Measurements from ENCODE around the gene UNC13D. TPM values are rescaled to one million over a fixed set of nuclear protein-coding genes. Genes with fewer than 3 reads are reported as not detected.
A peak's percentile ranks its signal among the peaks of the same experiment; 100 is the strongest.

The UNC13D gene
- total RNA-seq, 1 experiment from 2014 or later: 12.7 TPM

- no peaks in the 10 kb centered on the region for H3K9me3 ChIP-seq (ENCODE audit: control insufficient read depth, insufficient read depth, low read depth, low read length)
- H3K27ac ChIP-seq (ENCODE audit: low read length): no peak overlapping the region
- no peaks in the 10 kb centered on the region for H3K27me3 ChIP-seq (ENCODE audit: control insufficient read depth, insufficient read depth, low read length)
- no TSS peak for BruUV-seq (replicated peaks)
- no peak for ATAC-seq
- no peak overlapping the region for H3K4me3 ChIP-seq (ENCODE audit: low read depth in 2 of 2, low read length in 2 of 2)
- intact Hi-C loops (cut with micrococcal nuclease; ENCODE audit: unreplicated experiment) (no loop called here), in situ Hi-C loops (cut with HindIII; ENCODE audit: low pct_unique_long_range_greater_than_20kb, low sequenced_read_pairs) (no loop called here)
- no peak for DNase-seq (ENCODE audit: low read depth, low spot score)
- H3K4me1 ChIP-seq (ENCODE audit: control insufficient read depth, insufficient read depth, low read length): no peaks in the 10 kb centered on the region; the same call in 1 of the 2 replicates
- CTCF ChIA-PET: no interaction called here
- no peak for TF ChIP-seq SIN3A (IDR thresholded peaks at IDR 0.05; ENCODE audit: borderline replicate concordance, insufficient read depth, low read depth, low read length)
- no peak for TF ChIP-seq TCF7L2 (IDR thresholded peaks at IDR 0.05; ENCODE audit: low read depth, low read length)
- H3K36me3 ChIP-seq (ENCODE audit: control insufficient read depth, insufficient read depth, low read length): no peaks in the 10 kb centered on the region
- POLR2A ChIA-PET: no interaction called here
Measured at GRCh38 chr17:75832164-75832651, 12.0 kb downstream of the UNC13D start.

GRCh38 chr17:75831032-75831571 is 13.1 kb downstream of the UNC13D start:
- no peak overlapping the region for H3K27ac ChIP-seq (ENCODE audit: low read length)
- intact Hi-C loops (cut with micrococcal nuclease; ENCODE audit: unreplicated experiment): no loop called here
- no peaks in the 10 kb centered on the region for H3K27me3 ChIP-seq (ENCODE audit: control insufficient read depth, insufficient read depth, low read length)
- no peaks in the 10 kb centered on the region for H3K36me3 ChIP-seq (ENCODE audit: control insufficient read depth, insufficient read depth, low read length)
- no peaks in the 10 kb centered on the region; the same call in 1 of the 2 replicates for H3K4me1 ChIP-seq (ENCODE audit: control insufficient read depth, insufficient read depth, low read length)
- BruUV-seq (replicated peaks): no TSS peak
- TF ChIP-seq SIN3A (IDR thresholded peaks at IDR 0.05; ENCODE audit: borderline replicate concordance, insufficient read depth, low read depth, low read length): no peak
- POLR2A ChIA-PET: no interaction called here
- in situ Hi-C loops (cut with HindIII; ENCODE audit: low pct_unique_long_range_greater_than_20kb, low sequenced_read_pairs): no loop called here
- CTCF ChIA-PET: interaction anchor here (1.2 kb wide), 1 partner anchor 10 kb away, joined by 4 read pairs; no protein-coding TSS in a partner anchor
- no peak overlapping the region for H3K4me3 ChIP-seq (ENCODE audit: low read depth in 2 of 2, low read length in 2 of 2)
- ATAC-seq: no peak
- no peak for DNase-seq (ENCODE audit: low read depth, low spot score)
- no peaks in the 10 kb centered on the region for H3K9me3 ChIP-seq (ENCODE audit: control insufficient read depth, insufficient read depth, low read depth, low read length)

- ChIA-PET POLR2A (interaction anchor here (0.6 kb wide), 1 partner anchor 898 kb away, joined by 6 read pairs; no protein-coding TSS in a partner anchor), CTCF (interaction anchor here (1.0 to 1.3 kb wide), 4 partner anchors 9 to 54 kb away, joined by 3 to 4 read pairs (median 3); a partner anchor contains a TSS)
- in situ Hi-C loops (cut with HindIII; ENCODE audit: low pct_unique_long_range_greater_than_20kb, low sequenced_read_pairs) (no loop called here), intact Hi-C loops (cut with micrococcal nuclease; ENCODE audit: unreplicated experiment) (no loop called here)
- Histone ChIP-seq H3K4me1 (ENCODE audit: control insufficient read depth, insufficient read depth, low read length) (no peaks in the 10 kb centered on the region; the same call in 1 of the 2 replicates), H3K9me3 (ENCODE audit: control insufficient read depth, insufficient read depth, low read depth, low read length) (no peaks in the 10 kb centered on the region), H3K27ac (ENCODE audit: low read length) (no peak overlapping the region), H3K36me3 (ENCODE audit: control insufficient read depth, insufficient read depth, low read length) (no peaks in the 10 kb centered on the region), H3K27me3 (ENCODE audit: control insufficient read depth, insufficient read depth, low read length) (no peaks in the 10 kb centered on the region), H3K4me3 (ENCODE audit: low read depth in 2 of 2, low read length in 2 of 2) (no peak overlapping the region)
- ATAC-seq (no peak), DNase-seq (ENCODE audit: low read depth, low spot score) (no peak)
- TF ChIP-seq SIN3A (IDR thresholded peaks at IDR 0.05; ENCODE audit: borderline replicate concordance, insufficient read depth, low read depth, low read length) (no peak), REST (IDR thresholded peaks at IDR 0.05; ENCODE audit: insufficient read depth in 1 of 2, low read depth in 2 of 2, low read length in 1 of 2) (0 out of 4 replicates have a peak, but pooled peaks of 1 of the 2 experiments have one; percentile 9), CTCF (IDR thresholded peaks at IDR 0.05) (peak; percentile 84; the same call in 1 of the 2 replicates)
- BruUV-seq (replicated peaks): no TSS peak
Measured at GRCh38 chr17:75830164-75831031, 13.8 kb downstream of the UNC13D start.
